GM12891 (cell line): ENCODE data around the gene RSPH1.

Source experiments
- POLR2A ChIP-seq: IDR thresholded peaks from 2 replicates; pipeline ENCODE4 v1.6.1; 2011; ENCODE audit warnings: low read depth, low read length, control low read depth
- POLR2AphosphoS5 ChIP-seq: IDR thresholded peaks from 2 replicates; pipeline ENCODE4 v1.6.1; 2011; ENCODE audit warnings: low read depth, low read length, control low read depth

DNA sequence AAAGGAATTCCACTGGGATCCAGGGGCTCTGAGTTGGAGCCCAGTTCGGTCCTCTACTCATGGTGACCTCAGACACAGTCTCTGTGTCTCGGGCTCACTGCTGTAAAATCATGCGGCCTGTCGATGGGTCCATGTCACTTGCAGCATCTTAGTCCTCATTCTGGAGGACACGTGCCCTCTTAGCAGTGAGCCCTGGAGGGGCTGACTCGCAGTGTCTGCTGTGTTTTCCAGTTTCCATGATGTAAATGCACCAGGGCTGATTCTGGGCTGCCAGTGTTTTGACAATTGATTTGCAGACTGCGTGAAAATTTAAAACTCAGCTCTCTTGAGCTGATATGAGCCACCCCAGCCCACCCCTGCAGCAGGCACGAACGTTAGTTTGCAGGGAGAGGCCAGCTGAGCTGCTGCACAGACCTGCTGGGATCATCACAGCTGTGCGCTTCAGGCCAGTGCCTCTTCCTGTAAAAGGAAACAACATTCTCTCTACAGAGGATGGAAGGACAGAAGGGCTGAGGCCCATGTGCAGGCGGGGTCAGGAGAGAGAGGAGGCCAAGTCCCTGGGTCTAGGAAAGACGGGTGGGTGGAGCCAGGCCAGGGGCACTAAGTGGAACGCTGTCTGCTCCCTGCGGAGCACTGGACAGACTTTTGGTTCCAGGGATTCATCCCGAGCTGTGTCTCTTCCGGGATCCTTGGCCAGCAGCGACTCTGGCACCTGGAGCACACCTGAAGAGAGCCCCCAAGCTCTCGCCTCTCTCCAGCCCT, 42.6 kb downstream of the RSPH1 start:
- TF ChIP-seq POLR2AphosphoS5 (no peak), POLR2A (no peak)
